ENCODE measurements around the gene KRT38. TPM values are rescaled to one million over a fixed set of nuclear protein-coding genes. Genes with fewer than 3 reads are reported as not detected.

KRT38 gene
- total RNA-seq, 2 donors from 2014 or later: not detected

DNA sequence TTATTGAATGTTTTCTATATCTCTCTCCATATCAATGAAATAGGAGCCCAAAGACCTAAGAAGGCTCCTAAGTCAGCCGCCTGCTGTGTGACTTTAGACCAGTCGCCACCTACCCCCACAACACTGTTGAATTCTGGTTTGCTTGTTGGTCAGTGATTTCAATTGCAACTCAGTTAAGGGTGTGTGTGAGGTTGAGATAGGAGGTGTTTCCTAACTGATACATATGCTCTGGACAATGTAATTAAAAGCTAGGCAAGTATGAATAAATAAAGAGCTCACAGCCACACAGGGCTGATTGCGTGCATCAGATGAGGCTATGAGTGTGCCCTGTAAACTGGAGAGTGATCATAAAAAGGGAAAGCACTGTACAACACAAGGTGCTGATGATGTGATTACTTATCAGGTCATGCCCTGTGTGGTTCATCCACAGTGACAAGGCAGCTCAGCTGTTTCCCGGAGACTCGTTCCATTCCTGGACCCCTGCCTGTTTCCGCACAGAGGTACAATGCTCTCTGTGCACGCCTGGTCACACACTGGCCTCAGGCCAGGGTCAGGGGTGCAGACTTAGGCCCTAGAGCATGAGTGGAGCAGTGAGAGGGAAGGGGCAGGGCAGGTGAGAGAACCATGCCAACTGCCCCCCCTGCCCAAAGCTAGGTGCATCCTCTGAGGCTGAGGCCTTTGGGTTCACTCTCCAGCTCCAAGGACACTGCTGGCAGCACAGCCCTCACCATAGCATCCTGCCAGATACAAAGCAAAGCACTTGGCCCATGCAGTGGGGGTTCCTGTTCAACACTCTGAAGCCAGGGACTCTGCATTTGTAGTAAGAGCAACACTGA lies 43.4 kb upstream of the KRT38 start:
- Histone ChIP-seq H3K27ac (no peak overlapping the region), H3K36me3 (no peaks in the 10 kb centered on the region), H3K4me1 (no peaks in the 10 kb centered on the region), H3K9me3 (no peaks in the 10 kb centered on the region), H3K27me3 (no peaks in the 10 kb centered on the region), H3K4me3 (no peak overlapping the region)
- TF ChIP-seq, protein P1, sequence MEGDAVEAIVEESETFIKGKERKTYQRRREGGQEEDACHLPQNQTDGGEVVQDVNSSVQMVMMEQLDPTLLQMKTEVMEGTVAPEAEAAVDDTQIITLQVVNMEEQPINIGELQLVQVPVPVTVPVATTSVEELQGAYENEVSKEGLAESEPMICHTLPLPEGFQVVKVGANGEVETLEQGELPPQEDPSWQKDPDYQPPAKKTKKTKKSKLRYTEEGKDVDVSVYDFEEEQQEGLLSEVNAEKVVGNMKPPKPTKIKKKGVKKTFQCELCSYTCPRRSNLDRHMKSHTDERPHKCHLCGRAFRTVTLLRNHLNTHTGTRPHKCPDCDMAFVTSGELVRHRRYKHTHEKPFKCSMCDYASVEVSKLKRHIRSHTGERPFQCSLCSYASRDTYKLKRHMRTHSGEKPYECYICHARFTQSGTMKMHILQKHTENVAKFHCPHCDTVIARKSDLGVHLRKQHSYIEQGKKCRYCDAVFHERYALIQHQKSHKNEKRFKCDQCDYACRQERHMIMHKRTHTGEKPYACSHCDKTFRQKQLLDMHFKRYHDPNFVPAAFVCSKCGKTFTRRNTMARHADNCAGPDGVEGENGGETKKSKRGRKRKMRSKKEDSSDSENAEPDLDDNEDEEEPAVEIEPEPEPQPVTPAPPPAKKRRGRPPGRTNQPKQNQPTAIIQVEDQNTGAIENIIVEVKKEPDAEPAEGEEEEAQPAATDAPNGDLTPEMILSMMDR (IDR thresholded peaks at IDR 0.05): no peak
- no peak for DNase-seq (ENCODE audit: low spot score)

DNA sequence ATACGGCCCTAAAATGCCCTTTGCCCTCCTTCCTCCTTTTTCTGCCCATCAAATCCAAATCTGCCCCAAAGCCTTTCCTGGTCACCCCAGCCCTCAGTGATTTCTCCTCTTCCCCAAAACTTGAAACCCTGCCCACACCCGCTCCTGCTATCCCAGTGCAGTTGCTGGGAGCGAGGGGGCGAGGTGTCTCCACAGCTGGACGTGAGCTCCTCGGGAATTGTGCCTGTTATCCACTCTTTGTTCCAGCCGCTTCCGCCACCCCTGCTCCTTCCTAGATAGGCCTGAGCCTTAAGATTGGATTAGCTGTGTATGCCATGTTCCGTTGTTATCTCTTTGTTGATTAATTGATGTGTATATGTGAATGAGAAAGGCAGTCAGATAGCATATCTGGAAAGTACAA lies 42.7 kb upstream of the KRT38 start:
- no peaks in the 10 kb centered on the region for H3K4me1 ChIP-seq
- H3K27ac ChIP-seq: no peak overlapping the region
- no peaks in the 10 kb centered on the region for H3K9me3 ChIP-seq
- H3K27me3 ChIP-seq: no peaks in the 10 kb centered on the region
- H3K4me3 ChIP-seq: no peak overlapping the region
- TF ChIP-seq, protein P1 (IDR thresholded peaks at IDR 0.05): no peak
- no peak for DNase-seq (ENCODE audit: low spot score)
- no peaks in the 10 kb centered on the region for H3K36me3 ChIP-seq

DNA sequence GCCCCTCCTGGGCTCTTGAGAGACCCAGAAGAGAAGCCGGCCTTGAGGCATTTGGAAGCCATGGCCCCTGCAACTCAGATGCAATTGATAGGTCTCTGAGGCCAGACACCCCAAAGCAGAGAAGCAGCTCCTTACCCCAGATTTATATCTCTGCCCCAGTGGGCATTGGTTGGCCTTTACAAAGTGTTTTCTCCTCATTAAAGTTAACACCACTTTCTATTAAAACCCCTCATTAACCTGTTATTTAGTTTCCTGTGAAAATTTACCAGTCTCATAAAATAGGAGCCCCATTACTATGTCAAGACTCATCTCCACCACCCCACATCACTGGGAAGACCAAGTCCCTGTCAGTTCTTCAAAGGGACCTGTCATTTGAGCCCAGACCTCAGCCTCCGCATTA lies 40.3 kb upstream of the KRT38 start, which contains the start of gene KRT35:
TSS of gene KRT35 (minus strand) at position 116 of the 400 bp plus-strand sequence. CDS start at position 62, 54 bp downstream.
- TF ChIP-seq, protein P1 (IDR thresholded peaks at IDR 0.05): no peak
- H3K27me3 ChIP-seq: no peaks in the 10 kb centered on the region
- no peaks in the 10 kb centered on the region for H3K36me3 ChIP-seq
- H3K9me3 ChIP-seq: no peaks in the 10 kb centered on the region
- H3K27ac ChIP-seq: no peak within 1 kb of the TSS
- no peak for DNase-seq (ENCODE audit: low spot score)
- no peaks in the 10 kb centered on the region for H3K4me1 ChIP-seq
- H3K4me3 ChIP-seq: no peak within 1 kb of the TSS

DNA sequence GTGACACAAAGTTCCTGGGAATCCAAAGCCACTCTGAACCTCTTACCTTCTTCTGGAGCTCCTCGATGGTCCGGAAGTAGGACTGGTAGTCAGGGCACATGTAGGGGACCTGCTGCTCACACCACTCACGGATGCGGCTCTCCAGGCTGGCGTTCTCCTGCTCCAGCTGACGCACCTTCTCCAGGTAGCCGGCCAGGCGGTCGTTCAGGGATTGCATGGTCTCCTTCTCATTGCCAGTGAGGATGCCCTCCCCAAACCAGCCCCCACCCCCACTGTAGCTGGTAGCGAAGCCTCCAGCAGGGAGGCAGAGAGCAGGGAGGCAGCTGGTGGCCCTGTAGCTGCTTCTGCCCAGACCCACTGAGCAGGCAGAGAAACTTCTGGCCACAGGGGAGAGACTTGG lies 39.8 kb upstream of the KRT38 start:
- H3K27me3 ChIP-seq: no peaks in the 10 kb centered on the region
- no peaks in the 10 kb centered on the region for H3K9me3 ChIP-seq
- no peaks in the 10 kb centered on the region for H3K4me1 ChIP-seq
- TF ChIP-seq, protein P1 (IDR thresholded peaks at IDR 0.05): no peak
- H3K27ac ChIP-seq: no peak overlapping the region
- H3K36me3 ChIP-seq: no peaks in the 10 kb centered on the region
- DNase-seq (ENCODE audit: low spot score): no peak
- H3K4me3 ChIP-seq: no peak overlapping the region

DNA sequence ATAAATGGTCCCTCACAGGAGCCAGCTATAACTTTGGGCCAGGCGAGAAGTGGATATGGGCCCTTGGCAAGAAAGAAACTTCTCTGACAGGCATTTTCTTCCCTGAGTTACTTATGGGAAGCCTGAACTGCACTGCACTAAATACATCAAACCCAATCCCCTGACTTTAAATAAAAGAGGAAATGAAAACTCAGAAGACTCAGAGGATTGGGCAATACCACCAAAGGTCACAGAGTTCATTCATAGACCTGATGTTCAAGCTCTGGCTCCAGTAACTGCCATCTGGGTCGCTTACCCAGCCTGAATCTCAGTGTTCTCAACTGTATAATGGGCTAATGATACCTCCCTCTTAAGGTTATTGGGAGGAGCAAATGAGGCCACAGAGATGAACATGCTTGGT lies 39.4 kb upstream of the KRT38 start:
- Histone ChIP-seq H3K4me1 (no peaks in the 10 kb centered on the region), H3K27me3 (no peaks in the 10 kb centered on the region), H3K36me3 (no peaks in the 10 kb centered on the region), H3K27ac (no peak overlapping the region), H3K9me3 (no peaks in the 10 kb centered on the region), H3K4me3 (no peak overlapping the region)
- TF ChIP-seq, protein P1 (IDR thresholded peaks at IDR 0.05): no peak
- DNase-seq (ENCODE audit: low spot score): no peak

Measured in right atrium auricular region (tissue), 2 donors.